WTC11 (cell line): ENCODE results near the gene ABHD1.

Experiments used
- CTCF ChIP-seq: fragments of 200-600 bp; IDR thresholded peaks from 2 replicates; pipeline ENCODE4 v1.8.0; 2022; ENCODE audit warnings: antibody characterized with exemption
- ELF4 ChIP-seq: sonication (generic); formaldehyde crosslinking; IDR thresholded peaks from 2 replicates; pipeline ENCODE4 v1.8.1; 2022; ENCODE audit warnings: low read depth, mild to moderate bottlenecking, moderate library complexity, missing genetic modification reagents
- FOXK1 ChIP-seq: sonication (generic); formaldehyde crosslinking; IDR thresholded peaks from 2 replicates; pipeline ENCODE4 v1.8.0; 2022; ENCODE audit warnings: mild to moderate bottlenecking, moderate library complexity, missing genetic modification reagents
- GRHL2 ChIP-seq: fragments of 250-450 bp; sonication (Bioruptor Pico); IDR thresholded peaks from 2 replicates; pipeline ENCODE4 v1.8.0; 2022; ENCODE audit warnings: mild to moderate bottlenecking, moderate library complexity; ENCODE audit not compliant: insufficient replicate concordance, severe bottlenecking
- NFATC4 ChIP-seq: fragments of 250-450 bp; sonication (Bioruptor Pico); IDR thresholded peaks from 2 replicates; pipeline ENCODE4 v1.9.0; 2021; ENCODE audit warnings: mild to moderate bottlenecking

- TF ChIP-seq FOXK1 (CRISPR knock-in tag) (no peak), ELF4 (CRISPR knock-in tag) (no peak), NFATC4 (CRISPR knock-in tag) (no peak), GRHL2 (no peak), CTCF (no peak)
These were observed 5.6 kb upstream of the ABHD1 start for GRCh38 chr2:27117995-27118524.
